ENCODE measurements around the gene SELENOS.
"Not testable (repeated sequence)": the region's sequence is repeated elsewhere in the genome, so short reads cannot be mapped to it uniquely, and the experiment has no call there.

Gene SELENOS

DNA sequence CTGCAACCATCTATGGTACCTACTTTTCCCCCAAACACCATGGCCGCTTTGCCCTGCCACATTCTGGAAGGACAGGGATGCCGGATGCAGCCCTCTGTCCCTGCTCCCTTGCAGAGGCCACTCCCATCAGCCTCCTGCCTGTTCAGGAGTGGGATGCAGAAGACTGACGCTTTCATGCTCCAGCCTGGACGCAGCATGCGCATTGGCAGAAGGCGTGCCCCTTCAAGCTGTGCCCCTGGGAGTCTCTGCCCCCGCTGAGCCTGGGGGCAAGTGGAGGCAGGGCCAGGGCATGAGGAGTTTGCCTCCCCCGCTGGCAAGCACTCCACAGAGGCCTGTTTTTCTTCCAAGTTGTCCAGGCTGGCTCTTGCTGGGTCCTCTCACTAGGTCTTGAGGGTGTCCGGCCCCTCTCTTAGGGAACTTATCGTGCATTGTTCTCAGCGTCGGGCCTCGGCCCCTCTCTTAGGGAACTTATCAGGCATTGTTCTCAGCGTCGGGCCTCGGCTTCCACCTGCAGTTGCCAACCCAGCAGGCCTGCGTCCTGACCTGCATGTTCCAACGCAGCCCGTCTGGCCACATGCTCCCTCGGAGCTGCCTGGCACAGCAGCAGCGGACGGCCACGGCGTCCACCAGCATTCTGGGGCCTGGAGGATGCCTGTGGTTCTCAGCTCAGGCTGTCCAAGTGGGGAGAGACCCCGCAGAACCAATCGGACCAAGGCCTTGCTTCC, 32.3 kb upstream of the SELENOS start:
- DNase-seq, result no peak

DNA sequence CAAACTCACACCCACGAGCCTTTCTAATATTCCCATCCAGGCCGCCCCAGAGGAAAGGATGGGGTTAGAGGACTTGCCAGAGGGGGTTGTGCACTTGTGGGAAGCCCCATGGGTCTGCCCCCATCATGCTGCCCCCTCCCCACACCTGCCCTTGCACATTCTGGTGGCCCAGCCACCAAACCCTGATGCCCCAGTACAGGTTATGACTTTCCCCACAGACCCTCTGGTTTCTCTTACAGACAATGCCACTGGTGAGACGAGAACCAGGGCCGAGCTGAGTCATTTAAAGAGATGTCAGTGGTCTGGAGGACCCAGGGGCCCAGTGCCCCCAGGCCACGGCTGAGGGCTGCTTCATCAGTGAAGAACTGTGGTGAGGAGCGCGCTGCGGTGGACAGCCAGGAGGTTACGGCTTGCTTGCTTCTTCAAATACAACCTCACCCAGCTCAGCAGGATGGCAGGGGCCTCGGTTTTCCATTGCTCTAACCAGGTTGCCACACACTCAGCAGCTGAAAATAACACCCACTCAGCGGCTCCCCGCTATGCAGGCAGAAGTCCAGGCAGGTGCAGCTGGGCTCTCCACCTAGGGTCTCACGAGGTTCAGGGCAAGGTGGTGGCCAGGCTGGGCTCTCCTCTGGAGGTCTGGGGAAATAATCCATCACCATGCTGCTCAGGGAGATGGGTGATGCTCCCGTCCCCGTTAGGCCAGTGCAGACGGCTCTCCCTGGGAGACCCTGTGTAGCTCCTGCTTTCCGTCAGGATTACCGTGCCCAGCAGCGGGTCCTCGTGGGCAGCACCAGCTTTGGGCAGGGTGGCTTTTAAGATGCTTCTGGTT, 31.5 kb upstream of the SELENOS start:
- DNase-seq, result no peak

DNA sequence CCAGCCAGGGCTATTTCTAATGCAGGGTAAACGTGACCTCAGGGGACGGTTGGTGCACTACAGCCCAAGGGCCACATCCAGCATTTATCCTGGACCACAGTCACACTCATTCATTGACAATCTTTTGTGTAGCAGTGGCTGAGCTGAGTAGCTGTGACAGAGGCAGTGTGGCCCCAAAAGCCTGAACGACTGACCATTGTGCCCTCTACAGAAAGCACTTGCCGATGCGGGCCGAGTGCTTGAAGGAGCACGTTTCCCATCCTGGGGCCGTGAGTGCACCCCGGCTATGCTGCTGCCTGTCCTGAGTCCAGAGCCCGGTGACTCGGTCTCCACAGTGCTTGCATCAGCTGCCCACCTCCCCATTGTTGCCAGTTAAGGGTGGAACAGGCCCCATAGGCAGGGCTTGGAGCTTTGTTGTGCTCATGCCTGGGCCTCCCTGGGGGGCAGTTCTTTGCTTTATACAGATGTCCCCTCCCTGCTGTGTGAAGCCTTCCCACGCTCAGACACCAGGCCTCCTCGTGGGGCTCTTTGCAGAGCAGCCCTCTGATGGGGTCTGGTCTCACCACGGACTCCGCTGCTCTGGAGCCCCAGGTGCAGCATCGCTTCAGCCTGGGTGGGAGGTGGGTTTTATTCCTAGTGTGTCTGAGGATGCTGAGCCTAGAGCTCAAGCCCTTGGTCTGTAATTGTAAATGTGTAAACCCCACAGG, 30.8 kb upstream of the SELENOS start:
- no peak for DNase-seq

DNA sequence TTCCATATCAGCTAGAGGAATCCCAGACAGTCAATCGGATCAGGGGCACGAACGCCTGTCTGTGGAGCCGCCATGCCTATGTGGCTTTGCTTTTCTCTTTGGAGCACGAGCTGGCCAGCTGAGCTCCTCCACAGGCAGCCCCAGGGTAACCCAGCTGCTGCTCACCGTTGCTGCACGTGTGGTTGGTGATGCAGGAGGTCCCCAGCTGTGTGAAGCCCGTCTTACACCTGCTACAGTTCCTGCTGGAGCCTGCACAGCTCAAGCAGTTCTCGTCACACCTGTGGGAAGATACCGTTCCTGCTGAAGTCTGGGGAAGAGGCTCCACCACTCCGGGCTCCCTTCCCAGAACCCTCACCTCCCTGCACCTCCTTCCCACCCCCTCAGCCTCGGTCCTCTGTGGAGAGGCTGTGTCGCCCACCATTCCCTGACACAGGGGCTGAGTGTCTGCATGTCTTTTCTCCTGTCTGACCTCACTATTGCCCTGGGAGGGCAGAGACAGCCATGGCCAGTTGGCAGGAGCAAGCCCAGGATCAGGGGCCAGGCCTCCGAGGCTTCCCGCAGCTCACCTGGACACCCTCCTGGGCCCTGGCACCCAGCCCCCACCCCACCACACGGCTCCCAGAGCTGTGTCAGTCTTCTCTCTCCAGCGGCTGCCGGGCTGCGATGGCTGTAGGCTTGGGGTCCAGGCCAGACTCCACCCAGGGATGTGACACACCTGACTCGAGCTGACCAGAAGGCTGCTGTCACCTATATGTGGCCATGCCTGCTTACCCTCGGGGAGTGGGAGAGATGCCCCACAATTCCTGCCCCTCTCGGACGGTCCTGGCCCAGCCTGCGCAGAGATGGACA, 30.0 kb upstream of the SELENOS start:
- no peak for DNase-seq

DNA sequence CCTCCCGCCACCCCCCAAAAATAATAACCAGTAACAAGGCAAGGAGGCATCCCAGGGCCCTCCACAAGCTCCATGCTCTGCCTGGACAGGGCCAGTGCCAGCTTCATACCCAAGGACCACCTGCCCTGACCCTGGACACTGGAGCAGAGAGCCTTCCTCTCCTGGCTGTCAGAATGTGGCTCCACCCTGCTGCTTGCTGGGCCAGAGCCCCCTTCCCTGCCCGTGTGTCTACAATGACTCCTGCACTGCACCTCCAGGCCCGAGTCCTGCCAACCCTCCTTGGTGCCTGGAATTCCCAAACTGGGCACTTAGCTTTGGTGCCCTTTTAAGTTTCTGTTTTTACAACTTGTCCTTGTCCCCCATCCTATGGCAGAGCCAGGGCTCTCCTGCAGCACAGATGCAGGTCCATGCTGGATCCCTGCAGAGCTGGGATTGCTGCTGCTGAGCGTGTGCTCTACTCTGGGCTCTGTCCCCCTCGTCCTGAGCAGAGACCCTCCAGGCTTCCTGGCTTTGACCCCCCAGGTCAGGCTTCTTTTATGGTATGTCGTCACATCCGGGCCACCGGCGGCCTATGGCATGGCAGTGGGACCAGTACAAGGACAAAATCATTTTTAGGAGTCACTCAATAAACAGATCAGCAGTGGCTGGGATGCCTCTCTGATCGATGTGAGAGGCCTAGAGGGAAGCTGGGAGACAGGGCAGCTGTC, 29.2 kb upstream of the SELENOS start:
- no peak for DNase-seq

DNA sequence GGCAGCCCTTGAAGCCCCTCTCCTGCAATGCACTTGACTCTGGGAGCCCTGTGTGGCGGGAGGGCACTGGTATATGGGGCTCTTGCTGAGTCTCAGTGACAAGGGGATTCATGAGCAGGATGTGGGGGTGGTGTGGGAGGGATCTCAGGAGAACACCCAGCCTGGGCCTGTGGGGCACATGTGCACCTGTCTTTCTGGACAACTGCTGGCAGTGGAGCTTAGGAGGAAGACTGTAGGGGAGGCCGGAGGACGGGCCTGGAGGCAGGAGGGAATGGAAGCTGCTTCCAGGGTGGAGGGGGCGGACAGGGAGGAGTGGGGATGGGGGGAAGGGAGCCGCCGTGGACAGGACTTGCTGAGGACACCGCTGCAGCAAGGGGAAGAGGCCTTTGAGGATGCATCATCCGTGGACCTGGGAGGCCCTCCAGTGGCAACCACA, 28.6 kb upstream of the SELENOS start:
- DNase-seq, result no peak

DNA sequence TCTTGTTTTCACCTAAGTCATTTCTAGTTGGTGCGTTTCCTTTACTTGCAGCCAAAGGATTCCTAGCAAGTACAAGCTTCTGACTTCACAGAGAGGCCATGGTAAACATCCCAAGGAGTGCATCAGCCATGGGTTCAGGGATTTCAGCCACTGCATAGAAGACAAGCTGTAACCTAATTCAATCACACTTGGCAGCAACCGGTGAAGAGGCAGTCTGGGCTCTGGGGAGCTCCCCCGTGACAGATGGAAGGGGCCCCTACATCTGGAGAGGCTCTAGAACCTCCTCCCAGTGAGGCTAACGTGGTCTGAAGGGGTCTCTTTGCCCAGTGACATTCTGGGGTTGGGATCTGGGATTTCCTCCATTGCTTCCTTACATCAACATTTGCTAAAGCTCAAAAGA, 26.1 kb upstream of the SELENOS start:
- no peak for DNase-seq

DNA sequence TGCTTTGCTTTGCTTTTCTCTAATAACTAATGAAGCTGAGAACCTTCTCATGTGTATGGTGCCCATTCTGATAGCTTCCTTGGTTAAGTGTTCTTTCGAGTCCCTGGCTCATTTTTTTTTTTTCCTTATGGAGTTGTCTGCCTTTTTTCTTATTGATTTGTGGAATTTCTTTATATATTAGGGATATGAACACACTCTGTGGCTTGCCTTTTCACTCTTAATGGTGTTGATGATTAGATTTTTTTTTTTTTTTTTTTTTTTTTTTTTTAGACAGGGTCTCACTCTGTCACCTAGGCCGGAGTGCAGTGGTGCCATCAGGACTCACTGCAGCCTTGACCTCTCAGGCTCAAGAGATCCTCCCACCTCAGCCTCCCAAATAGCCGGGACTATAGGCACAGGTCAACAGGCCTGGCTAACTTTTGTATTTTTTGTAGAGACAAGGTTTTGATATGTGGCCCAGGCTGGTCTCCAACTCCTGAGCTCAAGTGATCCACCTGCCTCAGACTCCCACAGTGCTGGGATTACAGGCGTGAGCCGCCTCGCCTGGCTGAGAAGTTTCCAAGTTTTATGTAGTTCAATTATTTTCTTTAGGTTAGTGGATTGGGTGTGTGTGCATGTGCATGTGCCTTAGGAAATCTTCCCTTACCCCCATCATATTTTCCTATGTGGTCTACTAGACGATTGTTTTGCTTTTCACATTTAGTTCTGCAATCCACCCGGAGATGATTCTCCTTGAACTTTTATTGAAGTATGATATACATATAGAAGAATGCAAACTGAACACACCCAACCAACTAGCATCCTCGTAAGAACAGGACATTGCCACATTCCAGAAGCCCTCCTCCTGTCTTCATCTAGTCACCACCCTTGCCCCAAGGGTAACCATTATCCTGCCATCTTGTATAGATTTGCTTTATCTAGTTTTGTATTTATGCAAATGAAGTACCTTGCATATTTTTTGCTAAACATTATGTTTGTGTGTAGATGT, 19.4 kb upstream of the SELENOS start:
- DNase-seq, result no peak

DNA sequence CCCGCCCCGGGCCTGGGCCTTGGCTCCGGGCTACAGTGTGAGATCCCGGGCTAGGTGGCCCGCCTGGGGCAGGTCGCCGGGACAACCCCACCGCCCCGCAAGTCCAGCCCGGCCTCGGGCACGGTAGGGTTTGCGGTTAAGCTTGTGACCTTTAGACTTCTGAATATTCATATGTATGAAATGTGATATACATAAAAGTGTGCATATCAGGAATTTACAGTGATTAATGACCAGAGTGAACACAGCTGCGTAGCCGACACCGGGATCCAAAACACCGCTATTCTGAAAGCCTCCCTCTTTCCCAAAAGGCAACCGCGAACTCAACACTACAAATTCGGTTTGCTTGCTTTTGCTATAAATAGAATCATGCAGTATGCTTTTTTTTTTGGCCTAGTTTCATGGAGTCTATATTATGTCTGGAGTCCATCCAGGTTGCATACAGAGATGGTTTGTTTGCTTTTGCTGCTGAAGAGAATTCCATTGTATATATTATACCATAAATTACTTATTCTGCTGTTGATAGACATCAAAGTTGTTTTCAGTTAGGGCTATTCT, 18.4 kb upstream of the SELENOS start:
- DNase-seq, result no peak

DNA sequence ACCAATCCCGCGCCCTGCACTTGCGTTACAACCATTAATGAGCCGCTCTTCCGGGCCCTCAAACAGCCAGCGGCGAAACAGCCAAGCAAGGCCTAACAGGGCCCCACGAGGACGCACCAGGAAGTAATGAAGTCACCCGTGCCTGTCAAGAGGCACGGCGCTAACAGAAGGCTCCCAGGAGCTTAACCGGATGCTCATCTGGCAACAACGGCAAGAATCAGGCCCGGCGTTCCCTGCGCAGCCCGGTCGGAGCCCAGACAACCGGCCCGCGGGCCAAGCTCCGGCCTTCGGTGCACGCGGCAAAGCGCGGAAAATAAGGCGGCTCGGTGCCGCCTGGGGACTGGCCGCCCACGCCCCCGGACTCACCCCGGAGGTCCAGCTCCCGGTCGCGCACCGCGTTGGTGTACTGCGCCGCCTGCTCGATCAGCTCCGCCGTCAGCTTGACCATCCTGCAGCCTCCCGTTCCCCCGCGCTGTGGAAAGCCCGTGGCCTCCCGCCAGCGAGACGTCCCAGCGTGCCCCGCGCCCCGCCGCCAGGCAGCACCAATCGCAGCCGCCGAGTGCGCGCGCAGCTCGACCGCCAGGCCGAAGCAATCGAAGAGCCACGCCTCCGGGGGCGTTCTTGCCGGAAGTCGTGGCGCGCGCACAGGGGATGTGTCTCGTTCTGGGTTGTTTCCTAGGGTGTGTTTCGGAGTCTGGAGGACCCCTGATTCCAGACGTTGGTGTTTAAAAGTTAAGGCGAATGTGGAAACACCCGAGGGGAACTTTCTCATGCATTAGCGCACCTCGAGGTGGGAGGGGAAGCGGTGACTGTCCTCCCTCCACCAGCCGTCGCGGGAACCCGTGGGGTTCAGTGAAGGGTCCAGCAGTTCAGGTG, 17.7 kb upstream of the SELENOS start, which contains the start of gene SNRPA1:
SNRPA1 (minus strand) TSS at position 518 of the 876 bp plus-strand sequence; CDS start at position 448, 70 bp downstream.
- DNase-seq, result peak; percentile 98

DNA sequence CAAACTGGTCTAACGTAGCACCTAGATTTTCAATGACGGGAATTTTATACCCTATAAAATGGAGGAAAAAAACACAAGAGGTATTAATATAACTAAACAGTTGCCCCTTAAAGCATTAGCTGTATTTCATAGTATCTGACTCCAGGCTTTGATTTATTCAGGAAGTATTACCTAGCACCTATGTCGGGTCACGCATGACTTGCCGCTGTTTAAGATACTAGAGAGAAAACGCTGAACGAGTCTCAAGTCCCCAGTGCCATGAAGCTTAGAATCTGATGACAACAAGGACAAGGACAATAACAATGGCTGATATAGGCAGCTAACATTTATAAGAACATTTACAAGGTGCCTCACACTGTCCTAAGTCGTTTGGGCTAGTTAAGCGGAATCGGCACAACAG, 15.8 kb upstream of the SELENOS start:
- DNase-seq, result no peak

DNA sequence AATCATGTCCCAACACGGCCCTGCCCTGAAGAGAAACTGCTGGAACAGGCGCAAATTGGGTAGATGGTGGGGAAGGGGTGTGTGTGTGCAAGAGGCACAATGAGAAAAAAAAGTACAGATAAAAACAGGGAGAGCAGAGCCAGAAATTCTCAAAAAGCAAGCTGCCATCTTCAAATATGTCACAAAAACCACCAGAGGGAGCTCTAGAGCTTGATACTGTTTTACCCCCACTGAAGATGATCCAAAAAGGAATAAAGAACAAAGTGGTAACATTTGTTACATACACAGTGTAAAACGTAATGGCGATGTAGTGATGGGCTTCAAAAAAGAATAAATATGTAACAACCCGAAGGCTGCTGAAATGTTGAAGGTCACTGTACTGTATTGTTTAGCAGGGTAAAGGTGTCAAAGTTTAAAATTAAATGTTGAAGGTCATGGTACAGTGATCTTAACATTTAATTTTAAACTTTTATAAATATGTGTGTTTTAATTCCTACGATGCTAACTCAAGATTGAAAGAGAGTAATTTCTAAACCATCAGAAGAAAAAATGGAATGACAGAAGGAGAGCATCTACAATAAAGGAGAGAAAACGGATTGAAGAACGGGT, 11.7 kb upstream of the SELENOS start:
- DNase-seq, result peak; percentile 72

DNA sequence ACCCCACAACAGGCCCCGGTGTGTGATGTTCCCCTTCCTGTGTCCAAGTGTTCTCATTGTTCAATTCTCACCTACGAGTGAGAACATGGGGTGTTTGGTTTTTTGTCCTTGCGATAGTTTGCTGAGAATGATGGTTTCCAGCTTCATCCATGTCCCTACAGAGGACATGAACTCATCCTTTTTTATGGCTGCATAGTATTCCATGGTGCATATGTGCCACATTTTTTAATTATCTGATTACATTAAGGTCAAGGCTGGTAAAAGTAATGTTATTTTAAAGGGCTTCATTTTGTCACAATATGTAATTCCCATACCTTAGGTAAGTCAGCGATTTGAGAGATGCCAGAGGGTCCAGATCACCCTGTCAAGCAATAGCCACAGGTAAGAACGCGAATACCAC, 10.1 kb upstream of the SELENOS start:
- DNase-seq, result not testable (repeated sequence)

DNA sequence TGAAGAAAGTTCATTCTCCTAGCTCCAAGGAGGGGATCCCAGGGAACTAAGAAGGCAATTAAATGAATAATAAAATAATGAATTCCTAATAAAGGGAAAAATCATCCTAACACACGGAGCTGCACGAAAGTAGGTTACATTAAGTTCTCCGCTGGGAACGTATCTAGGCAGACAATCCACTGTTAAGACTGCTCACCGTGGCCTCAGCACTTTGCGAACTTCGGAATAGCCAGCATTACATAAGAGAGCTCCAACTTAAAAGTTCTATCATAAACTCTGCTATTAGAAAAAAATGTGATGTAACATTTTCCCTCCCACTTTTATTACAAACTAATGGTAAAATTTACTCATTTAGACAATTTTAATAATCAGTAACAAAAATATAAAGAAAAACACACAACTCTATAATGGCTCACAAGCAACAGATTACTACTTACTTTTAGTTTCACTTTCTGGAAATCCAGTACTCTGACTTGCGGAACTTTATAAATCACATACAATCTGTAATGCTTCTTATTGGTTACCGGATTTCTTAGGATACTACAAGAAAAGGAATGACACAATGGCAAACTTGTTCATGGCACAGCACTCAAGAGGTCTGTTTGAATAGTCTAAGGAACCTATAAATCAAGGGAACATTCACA, 9.3 kb upstream of the SELENOS start:
- no peak for DNase-seq

DNA sequence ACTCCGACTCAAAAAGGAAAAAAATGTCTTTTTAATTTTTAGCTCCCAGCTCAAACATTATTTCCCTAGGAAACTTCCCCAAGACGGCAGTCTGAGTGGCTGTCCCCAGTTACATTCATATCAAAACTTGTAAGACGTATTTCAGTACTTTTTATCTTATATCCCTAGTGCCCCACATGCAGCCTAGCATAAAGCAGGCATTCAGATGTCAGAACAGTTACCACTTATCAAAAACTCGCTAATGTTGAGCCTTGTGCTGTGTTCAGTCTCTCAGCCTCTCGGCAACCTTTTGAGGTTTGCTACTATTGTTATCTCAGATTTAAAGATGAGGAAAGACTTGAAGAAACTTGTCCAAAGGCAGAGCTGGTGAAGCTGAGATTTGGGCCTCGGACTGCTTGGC, 6.6 kb upstream of the SELENOS start:
- no peak for DNase-seq

DNA sequence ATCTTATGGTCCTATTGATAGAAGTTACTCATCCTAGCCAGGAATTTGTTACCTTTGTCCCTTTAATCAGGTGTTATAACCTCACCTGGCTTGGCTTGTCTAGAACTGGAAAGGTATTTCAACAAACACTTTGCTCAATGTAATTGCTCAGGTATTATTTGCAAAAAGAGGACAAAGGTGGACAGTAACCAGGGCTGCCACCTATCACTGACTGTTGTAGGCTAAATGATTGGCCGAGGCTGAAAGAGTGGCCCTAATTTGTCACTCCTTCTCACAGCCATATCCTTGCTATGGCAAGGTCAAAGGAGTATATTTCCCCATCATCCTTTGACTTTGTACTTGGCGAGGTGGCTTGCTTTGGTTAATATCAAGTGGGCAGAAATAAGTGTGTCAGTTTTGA, 2.7 kb upstream of the SELENOS start:
- no peak for DNase-seq

DNA sequence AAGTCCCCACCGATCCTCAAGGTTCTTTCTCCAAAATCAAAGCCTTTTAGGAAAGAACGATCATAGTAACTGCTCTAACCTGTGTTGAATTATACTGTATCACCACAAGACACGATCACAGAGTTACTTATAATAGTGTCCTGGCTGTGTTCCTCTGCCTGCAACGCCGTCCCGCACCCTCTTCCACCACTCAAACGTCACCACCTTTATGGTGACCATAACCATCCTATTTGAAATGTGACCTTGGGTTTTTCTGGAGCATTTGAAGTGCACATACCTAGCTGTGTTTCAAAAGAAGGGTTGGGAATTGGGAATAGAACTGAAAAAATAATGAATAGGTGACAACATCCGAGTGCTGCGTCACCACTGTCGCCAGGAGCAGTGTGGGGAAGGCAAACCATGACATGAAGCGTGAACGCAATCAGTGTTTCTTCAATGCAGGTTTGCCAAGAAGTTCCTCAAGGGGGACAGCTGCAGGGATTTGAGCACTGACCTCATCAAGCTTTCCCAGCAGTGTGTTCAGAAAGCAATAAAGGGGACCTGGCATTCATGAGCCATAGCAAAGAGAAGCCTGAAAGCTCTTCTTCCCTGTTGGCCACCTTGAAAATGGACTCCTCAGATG, 769 bp upstream of the SELENOS start:
- no peak for DNase-seq

Data from activated CD4-positive, alpha-beta T cell treated with anti-CD3 and anti-CD28 coated beads, Interleukin-2, Interleukin-6, amounts not matched to agents 100 ng/mL and 50 ng/mL, durations not matched to agents 16 hours and 8 hours (primary cell).